ENCODE results near the gene NFKBIA.

Gene NFKBIA

DNA sequence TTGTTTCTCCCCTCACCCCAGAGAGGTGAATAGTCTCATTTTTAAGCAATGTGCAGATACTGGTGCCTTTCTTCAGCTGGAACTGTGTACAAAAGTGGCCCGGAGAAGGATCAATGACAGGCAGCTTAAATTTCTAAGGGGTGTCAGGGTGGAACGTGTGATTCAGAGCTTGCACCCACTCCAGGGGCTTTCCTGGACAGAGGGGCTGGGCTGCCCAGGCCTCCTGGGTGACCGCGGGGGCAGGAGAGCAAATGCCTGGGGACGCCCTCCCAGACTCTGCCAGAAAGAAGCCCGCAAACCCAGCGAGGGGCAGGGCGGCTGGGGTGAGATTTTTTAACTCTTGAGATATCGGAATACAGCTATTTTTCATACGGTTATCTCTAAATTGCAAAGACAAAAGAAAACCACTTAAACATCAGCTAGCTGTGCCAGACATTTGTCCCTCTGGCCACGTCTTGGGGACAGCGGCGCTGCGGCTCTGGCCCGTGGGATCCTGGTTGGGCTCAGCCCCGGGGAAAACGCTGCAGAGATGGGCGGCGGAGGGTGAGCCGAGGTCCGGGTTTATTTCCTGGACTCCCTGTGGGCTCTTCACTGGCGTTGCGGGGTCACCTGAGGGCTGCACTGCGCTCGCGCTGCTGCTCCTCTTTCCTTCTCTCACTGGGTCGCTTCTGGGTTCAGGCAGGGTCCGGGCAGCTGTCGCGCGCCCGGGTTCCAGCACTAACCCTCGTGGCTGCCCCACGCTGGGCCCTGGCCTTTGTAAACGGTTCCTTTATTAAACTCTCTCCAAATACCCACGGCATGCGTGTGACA is 35.8 kb downstream of the NFKBIA start:
- TF ChIP-seq, protein P1, sequence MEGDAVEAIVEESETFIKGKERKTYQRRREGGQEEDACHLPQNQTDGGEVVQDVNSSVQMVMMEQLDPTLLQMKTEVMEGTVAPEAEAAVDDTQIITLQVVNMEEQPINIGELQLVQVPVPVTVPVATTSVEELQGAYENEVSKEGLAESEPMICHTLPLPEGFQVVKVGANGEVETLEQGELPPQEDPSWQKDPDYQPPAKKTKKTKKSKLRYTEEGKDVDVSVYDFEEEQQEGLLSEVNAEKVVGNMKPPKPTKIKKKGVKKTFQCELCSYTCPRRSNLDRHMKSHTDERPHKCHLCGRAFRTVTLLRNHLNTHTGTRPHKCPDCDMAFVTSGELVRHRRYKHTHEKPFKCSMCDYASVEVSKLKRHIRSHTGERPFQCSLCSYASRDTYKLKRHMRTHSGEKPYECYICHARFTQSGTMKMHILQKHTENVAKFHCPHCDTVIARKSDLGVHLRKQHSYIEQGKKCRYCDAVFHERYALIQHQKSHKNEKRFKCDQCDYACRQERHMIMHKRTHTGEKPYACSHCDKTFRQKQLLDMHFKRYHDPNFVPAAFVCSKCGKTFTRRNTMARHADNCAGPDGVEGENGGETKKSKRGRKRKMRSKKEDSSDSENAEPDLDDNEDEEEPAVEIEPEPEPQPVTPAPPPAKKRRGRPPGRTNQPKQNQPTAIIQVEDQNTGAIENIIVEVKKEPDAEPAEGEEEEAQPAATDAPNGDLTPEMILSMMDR (IDR thresholded peaks at IDR 0.05; ENCODE audit: insufficient read depth, low read length, poor library complexity, severe bottlenecking), result no peak
- H3K27me3 ChIP-seq (replicated peaks; ENCODE audit: control insufficient read depth, insufficient read depth, low read length), result no peaks in the 10 kb centered on the region
- H3K4me3 ChIP-seq (replicated peaks; ENCODE audit: low read depth, low read length), result no peak overlapping the region
- H3K36me3 ChIP-seq (ENCODE audit: control insufficient read depth, insufficient read depth, low read length), result no peaks in the 10 kb centered on the region
- no peak for DNase-seq (ENCODE audit: extremely low read depth, insufficient read length)

DNA sequence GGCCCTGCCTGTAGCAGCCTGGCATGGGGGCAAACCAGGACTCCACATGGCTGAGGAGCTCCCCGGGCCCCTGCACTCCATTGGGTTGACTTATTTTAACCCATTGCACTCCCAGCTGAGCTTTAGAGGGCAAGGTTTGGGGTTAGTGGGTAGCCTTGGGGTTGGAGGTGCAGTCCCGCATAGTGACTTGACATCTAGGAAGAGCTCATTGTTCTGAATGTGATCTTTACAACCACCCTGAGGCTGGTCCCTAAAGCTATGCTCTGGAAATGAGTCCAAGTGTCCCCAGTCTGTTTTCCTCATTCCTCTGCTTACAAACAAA is 36.4 kb downstream of the NFKBIA start:
- TF ChIP-seq, protein P1 (IDR thresholded peaks at IDR 0.05; ENCODE audit: insufficient read depth, low read length, poor library complexity, severe bottlenecking), result no peak
- Histone ChIP-seq H3K36me3 (ENCODE audit: control insufficient read depth, insufficient read depth, low read length) (no peaks in the 10 kb centered on the region), H3K27me3 (replicated peaks; ENCODE audit: control insufficient read depth, insufficient read depth, low read length) (no peaks in the 10 kb centered on the region), H3K4me3 (replicated peaks; ENCODE audit: low read depth, low read length) (no peak overlapping the region)
- DNase-seq (ENCODE audit: extremely low read depth, insufficient read length), result no peak

DNA sequence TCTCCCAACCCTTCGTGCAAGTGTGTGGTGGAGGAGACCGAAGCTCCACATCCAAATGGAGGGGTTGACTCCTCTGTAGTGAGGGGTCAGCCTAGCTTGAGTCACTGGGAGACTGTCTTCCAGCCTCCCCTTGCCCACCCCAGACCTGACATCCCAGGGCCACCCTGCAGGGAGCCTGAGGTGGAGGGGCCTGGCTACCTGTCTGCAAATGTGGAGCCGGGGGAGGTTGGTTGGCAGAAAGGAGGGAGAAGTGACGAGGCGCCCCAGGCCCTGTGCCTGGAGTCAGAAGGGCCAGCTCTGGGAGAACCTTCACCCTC is 37.5 kb downstream of the NFKBIA start:
- Histone ChIP-seq H3K4me3 (replicated peaks; ENCODE audit: low read depth, low read length) (no peak overlapping the region), H3K36me3 (ENCODE audit: control insufficient read depth, insufficient read depth, low read length) (no peaks in the 10 kb centered on the region), H3K27me3 (replicated peaks; ENCODE audit: control insufficient read depth, insufficient read depth, low read length) (no peaks in the 10 kb centered on the region)
- TF ChIP-seq, protein P1 (IDR thresholded peaks at IDR 0.05; ENCODE audit: insufficient read depth, low read length, poor library complexity, severe bottlenecking), result no peak
- no peak for DNase-seq (ENCODE audit: extremely low read depth, insufficient read length)

DNA sequence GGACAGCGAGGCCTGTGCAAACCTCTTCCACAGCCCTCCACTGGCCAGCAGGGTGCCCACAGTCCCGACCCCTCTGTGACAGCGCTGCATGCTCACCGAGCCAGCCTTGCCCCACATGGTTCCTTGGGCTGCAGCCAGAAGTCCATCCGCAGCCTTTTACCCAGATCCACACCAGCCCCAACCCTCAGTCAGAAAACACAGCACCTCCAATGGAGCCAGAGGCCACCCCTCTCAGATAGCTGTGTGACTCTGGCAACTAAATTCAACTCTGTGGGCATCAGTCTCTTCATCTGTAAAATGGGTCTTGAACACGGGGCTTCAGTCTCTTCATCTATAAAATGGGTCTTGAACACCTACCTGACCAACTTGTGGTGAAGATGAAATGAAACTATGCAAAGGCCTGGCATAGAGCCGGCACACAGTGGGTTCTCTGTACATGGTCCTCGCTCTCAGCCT is 38.0 kb downstream of the NFKBIA start:
- H3K27me3 ChIP-seq (replicated peaks; ENCODE audit: control insufficient read depth, insufficient read depth, low read length), result no peaks in the 10 kb centered on the region
- no peak for DNase-seq (ENCODE audit: extremely low read depth, insufficient read length)
- no peak overlapping the region for H3K4me3 ChIP-seq (replicated peaks; ENCODE audit: low read depth, low read length)
- TF ChIP-seq, protein P1 (IDR thresholded peaks at IDR 0.05; ENCODE audit: insufficient read depth, low read length, poor library complexity, severe bottlenecking), result no peak
- H3K36me3 ChIP-seq (ENCODE audit: control insufficient read depth, insufficient read depth, low read length), result no peaks in the 10 kb centered on the region

DNA sequence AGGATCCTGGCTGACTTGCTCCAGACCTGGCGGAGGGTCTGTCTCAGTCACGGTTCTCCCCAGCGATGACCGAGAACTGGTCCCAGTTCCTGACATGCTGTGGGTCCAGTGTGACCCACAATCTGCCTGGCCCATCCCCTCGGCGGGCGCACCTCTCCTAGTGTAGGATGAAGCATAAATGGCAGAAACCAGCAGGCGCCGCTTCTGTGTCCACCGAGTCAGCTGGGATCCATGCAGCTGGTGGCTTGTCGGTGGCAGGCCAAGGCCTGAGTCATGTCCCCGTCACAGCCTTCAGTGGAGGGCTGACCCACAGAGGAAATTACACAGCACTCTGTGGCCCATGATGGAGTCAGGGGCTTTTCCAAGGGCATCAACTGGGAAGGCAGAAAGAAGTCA is 38.5 kb downstream of the NFKBIA start:
- no peaks in the 10 kb centered on the region for H3K27me3 ChIP-seq (replicated peaks; ENCODE audit: control insufficient read depth, insufficient read depth, low read length)
- DNase-seq (ENCODE audit: extremely low read depth, insufficient read length), result no peak
- H3K4me3 ChIP-seq (replicated peaks; ENCODE audit: low read depth, low read length), result no peak overlapping the region
- no peaks in the 10 kb centered on the region for H3K36me3 ChIP-seq (ENCODE audit: control insufficient read depth, insufficient read depth, low read length)
- TF ChIP-seq, protein P1 (IDR thresholded peaks at IDR 0.05; ENCODE audit: insufficient read depth, low read length, poor library complexity, severe bottlenecking), result no peak
